Stimulated activated naive CD8-positive, alpha-beta T cell treated with anti-CD3 and anti-CD28 coated beads, Interleukin-15, Interleukin-2, amounts not matched to agents 100 ng/mL and 50 ng/mL, for 24 hours (primary cell): ENCODE measurements around the gene SORCS2.

ENCODE experiments used
- H3K27ac Mint-ChIP-seq: one replicate; pipeline ENCODE4 v1.8.0; 2021; ENCODE audit warnings: mild to moderate bottlenecking, mixed read lengths
- H3K27me3 Mint-ChIP-seq: one replicate; pipeline ENCODE4 v1.8.0; 2021; ENCODE audit warnings: mixed read lengths
- H3K36me3 Mint-ChIP-seq: one replicate; pipeline ENCODE4 v1.8.0; 2021; ENCODE audit warnings: low read depth, mixed read lengths
- H3K4me1 Mint-ChIP-seq: one replicate; pipeline ENCODE4 v1.8.0; 2021; ENCODE audit warnings: low read depth, mixed read lengths
- H3K4me3 Mint-ChIP-seq: one replicate; pipeline ENCODE4 v1.8.0; 2021; ENCODE audit warnings: mild to moderate bottlenecking, mixed read lengths
- H3K9me3 Mint-ChIP-seq: one replicate; pipeline ENCODE4 v1.8.0; 2021; ENCODE audit warnings: mixed read lengths

Gene SORCS2

DNA sequence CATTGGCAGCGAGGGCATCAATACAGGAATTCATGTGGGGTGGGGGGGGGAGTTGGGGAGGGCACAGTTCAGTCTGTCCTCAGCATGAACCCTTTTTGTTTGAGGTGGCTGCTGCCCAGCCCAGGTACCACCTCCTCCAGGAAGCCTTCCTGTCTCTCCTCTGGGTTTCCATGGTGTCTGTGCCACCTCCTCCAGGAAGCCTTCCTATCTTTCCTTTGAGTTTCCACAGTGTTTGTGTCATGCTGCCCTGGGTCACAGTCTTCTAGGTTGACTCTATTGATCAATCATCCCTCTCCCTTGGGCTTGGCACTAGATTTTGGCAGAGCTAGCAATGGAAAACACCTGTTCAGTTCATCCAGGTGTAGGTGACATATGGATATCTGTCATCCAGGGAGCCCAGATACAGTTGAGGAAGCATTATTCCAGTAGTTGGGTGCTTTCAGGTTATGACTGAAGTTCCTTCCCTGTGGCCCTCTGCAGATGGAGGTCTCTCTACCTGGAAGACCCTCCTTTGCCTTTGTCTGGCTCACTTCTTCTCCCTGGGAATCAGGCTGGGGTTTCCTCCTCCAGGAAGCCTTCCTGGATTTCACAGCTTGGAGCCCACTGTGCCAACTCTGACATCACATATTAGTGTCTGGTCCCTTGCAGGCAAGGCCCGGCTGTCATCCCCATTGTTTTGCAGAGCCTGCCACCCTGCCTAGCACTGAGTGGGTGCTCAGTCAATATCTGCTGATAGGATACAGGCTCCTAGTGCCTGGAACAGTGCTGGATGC is 96.6 kb downstream of the SORCS2 start:
- Mint-ChIP-seq H3K27ac (no peak overlapping the region), H3K27me3 (no peaks in the 10 kb centered on the region), H3K4me1 (no peaks in the 10 kb centered on the region), H3K9me3 (no peaks in the 10 kb centered on the region), H3K36me3 (no peaks in the 10 kb centered on the region), H3K4me3 (no peak overlapping the region)

DNA sequence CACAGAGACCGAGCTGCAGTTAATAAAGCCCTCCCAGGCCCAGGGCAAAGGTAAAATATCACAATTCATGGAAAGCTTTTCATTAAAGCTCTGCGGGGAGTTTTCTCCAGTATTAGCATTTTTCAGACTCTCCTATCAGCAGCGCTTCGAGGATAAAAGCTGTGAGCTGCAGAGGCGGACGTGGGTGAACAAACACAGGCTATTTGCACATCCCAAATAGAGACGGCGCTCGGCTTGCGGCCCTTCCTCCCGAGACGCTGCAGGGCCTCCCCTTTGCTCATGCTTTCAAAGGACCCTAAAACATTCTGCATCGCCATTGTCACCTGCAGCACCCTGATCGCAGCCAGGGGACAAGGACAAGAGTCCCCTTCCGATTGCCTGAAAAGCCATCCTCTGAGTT is 97.3 kb downstream of the SORCS2 start:
- Mint-ChIP-seq H3K27me3 (no peaks in the 10 kb centered on the region), H3K9me3 (no peaks in the 10 kb centered on the region), H3K36me3 (no peaks in the 10 kb centered on the region), H3K4me1 (no peaks in the 10 kb centered on the region), H3K27ac (no peak overlapping the region), H3K4me3 (no peak overlapping the region)

DNA sequence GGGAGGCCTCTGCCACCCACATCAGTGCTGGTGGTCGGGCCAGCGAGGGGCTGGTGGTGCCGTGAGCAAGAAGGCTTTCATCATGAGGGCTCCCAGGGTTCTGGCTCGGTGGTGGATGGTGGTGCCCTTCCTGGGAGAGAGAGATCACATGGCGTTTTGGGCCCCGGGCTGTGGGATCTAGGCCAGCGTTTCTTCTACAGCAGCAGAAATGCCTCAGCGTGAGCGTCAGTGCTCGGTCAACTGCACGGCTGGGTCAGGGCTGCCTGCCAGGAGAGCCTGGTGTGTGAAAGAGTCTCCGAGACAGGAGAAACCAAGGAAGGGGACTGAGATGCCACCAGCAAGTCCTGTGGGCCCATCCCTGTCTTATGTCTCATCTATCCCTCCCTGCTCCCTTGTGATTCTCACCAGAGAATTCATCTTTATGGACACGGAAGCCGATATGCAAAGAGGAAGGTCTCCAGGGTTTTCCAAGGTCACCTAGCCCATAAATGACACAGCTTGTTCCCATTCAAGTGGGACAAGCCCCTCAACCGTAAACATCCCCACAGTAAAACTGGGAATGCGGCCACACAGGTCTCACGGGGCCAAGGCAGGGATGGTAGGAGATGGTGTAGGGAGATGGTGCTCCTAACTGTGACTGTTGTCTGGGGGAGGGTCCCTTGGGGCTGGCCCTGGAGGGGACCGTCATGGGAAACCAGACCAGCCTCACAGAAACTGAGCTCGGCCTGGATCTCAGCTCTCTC is 99.2 kb downstream of the SORCS2 start:
- H3K36me3 Mint-ChIP-seq = no peaks in the 10 kb centered on the region
- H3K27me3 Mint-ChIP-seq = no peaks in the 10 kb centered on the region
- H3K27ac Mint-ChIP-seq = no peak overlapping the region
- H3K4me3 Mint-ChIP-seq = no peak overlapping the region
- H3K4me1 Mint-ChIP-seq = no peaks in the 10 kb centered on the region
- H3K9me3 Mint-ChIP-seq = no peaks in the 10 kb centered on the region

DNA sequence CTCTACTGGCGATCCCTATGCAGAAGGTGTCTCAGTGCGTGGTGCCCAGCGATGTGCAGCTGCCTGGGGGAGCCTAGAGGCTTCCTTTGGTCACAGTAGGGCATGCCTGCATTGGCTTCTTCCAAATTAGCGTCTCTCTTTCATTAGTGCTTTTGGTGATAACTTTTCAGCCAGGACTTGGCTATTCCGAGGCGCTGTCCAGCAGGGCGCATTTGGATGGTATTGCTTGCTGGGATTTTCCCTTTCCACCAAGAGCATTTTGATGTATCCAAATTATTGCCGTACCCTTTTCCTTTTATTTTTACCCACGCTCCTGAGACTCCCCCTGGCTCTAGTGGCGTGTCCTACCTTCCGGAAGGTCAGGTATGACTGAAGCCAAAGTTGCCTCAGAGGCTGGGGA is 101.4 kb downstream of the SORCS2 start:
- H3K4me3 Mint-ChIP-seq = no peak overlapping the region
- no peaks in the 10 kb centered on the region for H3K4me1 Mint-ChIP-seq
- H3K27me3 Mint-ChIP-seq = no peaks in the 10 kb centered on the region
- H3K9me3 Mint-ChIP-seq = no peaks in the 10 kb centered on the region
- H3K27ac Mint-ChIP-seq = no peak overlapping the region
- H3K36me3 Mint-ChIP-seq = no peaks in the 10 kb centered on the region

DNA sequence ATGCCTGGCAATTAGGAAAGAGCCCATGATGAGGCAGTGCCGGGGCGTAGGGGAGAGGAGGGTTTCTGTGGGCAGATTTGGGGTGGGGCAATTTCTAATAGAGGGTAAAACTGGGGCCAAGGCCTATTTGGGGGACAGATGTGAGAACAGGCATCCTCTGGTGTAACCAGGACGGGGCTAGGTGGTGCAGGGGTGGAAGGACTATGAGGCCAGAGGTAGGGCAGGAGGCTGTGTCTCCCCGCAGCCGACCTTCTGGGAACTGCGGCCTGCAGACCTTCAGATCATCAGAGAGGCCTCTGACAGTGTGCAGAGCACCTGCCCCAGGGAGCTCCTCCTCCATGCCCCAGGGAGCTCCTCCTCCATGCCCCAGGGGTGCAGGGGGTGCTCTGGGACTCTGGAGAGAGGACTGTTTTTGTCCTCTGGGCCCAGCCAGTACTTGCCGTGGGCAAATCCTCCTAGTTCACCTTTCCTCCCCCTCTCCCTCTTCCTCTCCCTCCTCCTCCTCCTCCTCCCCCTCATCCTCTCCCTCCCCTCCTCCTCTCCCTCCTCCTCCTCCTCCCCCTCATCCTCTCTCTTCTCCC is 101.9 kb downstream of the SORCS2 start:
- Mint-ChIP-seq H3K9me3 (no peaks in the 10 kb centered on the region), H3K27me3 (peaks cover 2% of the 10 kb centered on the region), H3K36me3 (no peaks in the 10 kb centered on the region), H3K27ac (no peak overlapping the region), H3K4me3 (no peak overlapping the region), H3K4me1 (no peaks in the 10 kb centered on the region)

DNA sequence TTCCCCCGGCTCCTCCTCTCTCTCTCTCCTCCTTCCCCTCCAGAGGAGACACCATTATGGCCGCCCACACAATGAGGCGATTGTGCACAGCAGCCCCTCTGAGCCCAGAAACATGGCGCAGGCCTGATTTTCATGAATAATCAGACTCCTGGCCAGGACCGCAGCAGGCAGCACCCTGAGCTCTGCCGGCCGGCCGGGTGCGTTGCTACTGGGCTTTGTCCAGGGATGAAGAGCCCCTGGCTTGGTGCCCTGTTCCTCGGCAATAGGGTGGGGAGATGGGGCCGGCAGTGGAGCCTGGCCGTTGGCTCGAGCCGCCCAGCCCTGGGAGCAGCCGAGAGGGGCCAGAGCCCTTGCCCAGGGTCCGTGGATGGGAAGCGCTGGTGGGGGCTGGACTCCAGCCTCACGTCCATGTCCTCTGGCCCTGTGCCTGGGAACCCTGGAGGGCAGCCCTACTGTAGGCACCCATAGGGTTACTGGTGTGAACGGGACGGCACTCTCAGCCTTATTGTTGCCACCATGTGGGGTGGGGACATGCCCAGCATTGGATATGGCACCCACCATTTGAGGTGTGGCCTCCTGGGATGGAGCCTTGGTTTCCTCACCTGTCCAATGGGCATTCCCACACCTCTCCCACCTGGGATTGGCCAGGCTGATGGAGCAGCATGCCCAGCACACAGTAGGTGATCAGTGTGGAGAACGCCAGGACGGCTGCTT is 103.0 kb downstream of the SORCS2 start:
- Mint-ChIP-seq H3K36me3 (no peaks in the 10 kb centered on the region), H3K27ac (no peak overlapping the region), H3K27me3 (peaks cover 9% of the 10 kb centered on the region), H3K4me3 (no peak overlapping the region), H3K4me1 (no peaks in the 10 kb centered on the region), H3K9me3 (no peaks in the 10 kb centered on the region)

DNA sequence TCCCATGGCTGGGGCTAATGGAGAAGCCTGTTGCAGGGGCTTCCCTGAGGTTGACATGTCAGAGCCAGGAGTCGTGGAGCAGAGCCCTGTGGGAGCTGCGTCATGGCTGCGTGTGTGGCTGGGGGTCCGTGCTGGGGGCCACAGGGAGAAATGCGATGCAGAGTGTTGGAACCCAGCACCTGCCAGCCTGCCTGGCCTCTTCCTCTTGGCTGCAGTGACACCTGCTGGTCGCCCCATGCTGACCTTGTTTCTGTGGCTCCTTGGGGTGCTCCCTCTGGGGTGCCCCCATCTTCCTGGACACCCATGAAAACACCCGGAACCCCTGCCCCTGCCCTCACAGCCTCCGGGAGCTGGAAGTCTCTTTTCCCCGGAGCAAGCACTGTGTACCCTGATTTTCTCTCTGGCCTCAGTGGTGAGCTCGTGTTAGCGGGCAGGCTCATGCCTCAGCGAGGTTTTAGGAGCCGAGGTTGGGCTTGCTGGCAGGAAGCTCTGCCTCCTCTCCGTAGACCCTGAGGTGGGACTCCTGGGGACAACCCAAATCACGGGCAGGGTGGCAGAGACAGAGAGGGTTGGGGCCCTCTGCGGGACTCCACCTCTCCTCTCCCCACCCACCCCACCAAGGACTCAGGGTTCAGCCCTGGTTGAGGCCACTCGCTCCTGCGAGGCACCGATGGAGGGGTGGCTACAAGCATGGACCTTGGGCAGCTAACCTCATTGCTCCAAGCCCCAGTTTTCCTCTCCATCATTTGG is 103.7 kb downstream of the SORCS2 start:
- H3K27me3 Mint-ChIP-seq = peaks cover 13% of the 10 kb centered on the region
- no peaks in the 10 kb centered on the region for H3K4me1 Mint-ChIP-seq
- H3K9me3 Mint-ChIP-seq = no peaks in the 10 kb centered on the region
- H3K4me3 Mint-ChIP-seq = no peak overlapping the region
- H3K27ac Mint-ChIP-seq = no peak overlapping the region
- no peaks in the 10 kb centered on the region for H3K36me3 Mint-ChIP-seq

DNA sequence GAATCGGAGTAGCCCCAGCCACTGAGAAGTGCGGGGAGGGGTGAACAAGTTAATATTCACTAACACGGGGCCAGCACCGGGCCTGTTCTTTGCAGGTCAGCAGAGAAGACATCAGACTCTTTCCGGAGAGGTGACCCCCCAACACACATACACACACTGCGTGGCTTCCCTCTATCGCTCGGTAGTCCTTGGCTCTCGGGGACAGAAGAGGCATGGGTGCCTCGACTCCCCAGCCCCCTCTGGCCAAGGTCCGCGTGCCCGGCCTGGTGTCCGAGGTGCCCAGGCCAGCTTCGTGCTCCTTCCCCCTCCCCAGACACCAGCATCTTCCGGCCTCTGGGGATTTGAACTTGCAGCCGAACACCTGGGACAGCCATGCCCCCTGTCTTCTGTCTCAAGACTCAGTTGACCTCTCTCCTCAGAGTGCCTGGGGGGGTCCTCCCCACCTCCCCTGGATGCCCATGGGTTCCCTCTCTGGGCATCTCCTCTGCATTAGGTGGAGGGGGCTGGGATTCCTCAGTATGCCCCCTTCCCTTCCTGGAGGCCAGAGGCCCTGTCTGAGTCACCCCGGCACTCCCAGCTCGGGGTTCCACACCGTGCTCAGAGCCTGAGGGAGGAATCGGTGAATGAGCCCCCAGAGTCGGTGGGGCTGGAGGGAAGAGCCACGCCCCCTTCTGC is 104.5 kb downstream of the SORCS2 start:
- H3K27ac Mint-ChIP-seq = no peak overlapping the region
- H3K4me3 Mint-ChIP-seq = no peak overlapping the region
- H3K9me3 Mint-ChIP-seq = no peaks in the 10 kb centered on the region
- peaks cover 13% of the 10 kb centered on the region for H3K27me3 Mint-ChIP-seq
- no peaks in the 10 kb centered on the region for H3K4me1 Mint-ChIP-seq
- H3K36me3 Mint-ChIP-seq = no peaks in the 10 kb centered on the region

DNA sequence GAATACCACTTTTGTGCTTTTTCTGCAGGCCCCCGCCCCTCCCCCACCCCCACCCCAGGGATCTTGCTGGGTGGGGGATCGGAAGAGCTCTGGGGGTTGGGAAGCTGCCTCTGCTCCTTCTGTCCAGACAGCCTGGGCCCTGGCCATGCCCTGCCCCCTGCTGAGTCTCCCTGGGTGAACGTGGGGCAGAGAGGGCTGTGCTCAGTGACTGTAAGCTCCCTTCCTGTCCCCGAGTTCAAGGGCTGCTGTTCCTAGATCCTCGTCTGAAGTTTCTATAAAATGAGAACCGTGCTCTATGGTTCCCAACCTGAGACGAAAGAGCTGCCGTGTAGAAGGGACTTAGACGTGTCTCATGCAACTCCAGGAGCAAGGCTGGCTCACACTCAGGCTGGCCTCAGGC is 105.0 kb downstream of the SORCS2 start:
- no peaks in the 10 kb centered on the region for H3K36me3 Mint-ChIP-seq
- no peaks in the 10 kb centered on the region for H3K9me3 Mint-ChIP-seq
- H3K27me3 Mint-ChIP-seq = peaks cover 13% of the 10 kb centered on the region
- H3K4me1 Mint-ChIP-seq = no peaks in the 10 kb centered on the region
- H3K27ac Mint-ChIP-seq = no peak overlapping the region
- H3K4me3 Mint-ChIP-seq = no peak overlapping the region

DNA sequence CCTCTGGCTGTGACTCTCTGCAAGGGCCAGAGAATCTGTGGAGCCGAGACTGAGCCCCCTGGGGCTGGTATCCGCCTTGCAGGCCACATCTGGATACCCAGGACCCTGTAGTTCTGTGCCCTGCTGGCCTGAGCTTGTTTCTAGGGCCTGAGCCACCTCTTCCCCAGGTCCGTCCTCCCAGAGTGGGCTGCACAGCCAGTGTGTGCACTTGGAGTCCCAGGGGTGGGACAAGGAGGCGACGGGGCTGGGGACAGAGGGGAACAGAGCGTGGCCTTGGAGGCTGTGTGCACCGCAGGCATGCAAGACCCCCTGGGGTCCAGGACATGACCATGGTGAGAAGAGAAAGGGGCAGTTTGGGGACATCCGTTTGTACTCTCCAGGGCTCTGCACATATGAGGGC is 105.5 kb downstream of the SORCS2 start:
- Mint-ChIP-seq H3K9me3 (no peaks in the 10 kb centered on the region), H3K4me1 (no peaks in the 10 kb centered on the region), H3K4me3 (no peak overlapping the region)

DNA sequence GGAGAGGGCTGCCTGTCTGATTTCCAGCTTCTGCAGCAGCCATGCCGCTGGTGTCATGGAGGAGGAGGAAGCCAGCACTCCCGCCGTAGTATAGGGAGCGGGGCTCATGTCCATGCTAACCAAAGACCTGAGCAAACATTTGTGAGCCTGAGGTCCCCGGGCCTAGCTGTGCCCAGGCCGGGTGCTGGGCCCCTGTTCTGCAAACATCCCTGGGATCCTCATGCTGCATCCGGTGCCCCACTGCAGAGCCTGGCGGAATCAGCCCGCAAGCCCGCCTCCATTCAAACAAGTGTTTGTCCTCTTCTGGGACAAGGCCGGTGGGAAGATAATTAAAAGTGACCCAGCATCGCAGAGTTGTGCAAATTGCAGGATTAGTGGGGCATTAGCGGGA is 106.3 kb downstream of the SORCS2 start:
- Mint-ChIP-seq H3K4me3 (no peak overlapping the region), H3K36me3 (no peaks in the 10 kb centered on the region), H3K27ac (no peak overlapping the region), H3K27me3 (peaks cover 13% of the 10 kb centered on the region), H3K9me3 (no peaks in the 10 kb centered on the region), H3K4me1 (no peaks in the 10 kb centered on the region)

More for the DNA sequence above, 105.5 kb downstream of the SORCS2 start:
- H3K27ac Mint-ChIP-seq = no peak overlapping the region
- H3K36me3 Mint-ChIP-seq = no peaks in the 10 kb centered on the region
- H3K27me3 Mint-ChIP-seq = peaks cover 13% of the 10 kb centered on the region

DNA sequence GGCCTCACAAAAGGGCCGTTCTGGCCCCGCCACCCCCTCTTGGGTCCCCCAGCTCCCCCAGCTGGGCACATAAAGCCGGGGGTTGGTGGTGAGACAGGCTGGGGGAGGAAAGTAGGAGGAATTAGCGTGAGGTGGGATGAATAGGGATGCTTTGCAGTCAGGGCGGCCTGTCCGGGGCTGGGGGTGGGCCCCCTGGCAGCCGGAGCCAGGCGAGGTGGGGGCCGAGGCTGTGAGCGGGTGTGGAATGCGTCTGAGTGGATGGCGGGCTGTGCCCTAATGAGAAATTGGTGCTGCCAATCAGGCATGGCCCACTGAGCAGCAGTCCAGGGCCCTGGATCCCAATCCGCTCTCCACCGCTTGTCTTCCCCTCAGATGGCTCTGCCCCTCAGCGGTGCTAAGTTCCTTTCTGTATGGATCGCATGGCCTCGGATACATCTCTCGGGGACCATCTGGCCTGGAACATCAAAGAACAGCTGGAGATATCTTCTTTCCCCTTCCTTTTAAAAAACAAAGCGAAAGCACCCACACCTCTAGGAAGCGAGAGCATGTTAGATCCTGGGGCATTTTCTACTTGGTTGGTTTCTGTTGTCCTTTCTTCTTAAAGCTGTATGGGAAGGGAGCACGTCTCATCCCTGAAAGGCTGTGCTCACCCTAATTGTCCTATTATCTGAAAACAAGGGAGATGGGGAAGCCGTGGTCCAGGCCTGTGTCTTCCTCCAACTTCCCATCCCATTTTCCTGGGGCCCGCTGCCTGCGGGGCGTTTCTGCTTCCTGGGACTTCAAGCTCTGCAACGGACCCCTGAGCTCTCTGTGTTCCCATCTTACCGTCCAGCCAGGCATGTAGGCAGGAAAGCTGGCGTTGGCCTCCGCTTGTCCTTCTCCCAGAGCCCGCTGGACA is 106.9 kb downstream of the SORCS2 start:
- no peak overlapping the region for H3K27ac Mint-ChIP-seq
- H3K4me1 Mint-ChIP-seq = no peaks in the 10 kb centered on the region
- H3K4me3 Mint-ChIP-seq = no peak overlapping the region
- no peaks in the 10 kb centered on the region for H3K36me3 Mint-ChIP-seq
- H3K27me3 Mint-ChIP-seq = peaks cover 13% of the 10 kb centered on the region
- no peaks in the 10 kb centered on the region for H3K9me3 Mint-ChIP-seq

DNA sequence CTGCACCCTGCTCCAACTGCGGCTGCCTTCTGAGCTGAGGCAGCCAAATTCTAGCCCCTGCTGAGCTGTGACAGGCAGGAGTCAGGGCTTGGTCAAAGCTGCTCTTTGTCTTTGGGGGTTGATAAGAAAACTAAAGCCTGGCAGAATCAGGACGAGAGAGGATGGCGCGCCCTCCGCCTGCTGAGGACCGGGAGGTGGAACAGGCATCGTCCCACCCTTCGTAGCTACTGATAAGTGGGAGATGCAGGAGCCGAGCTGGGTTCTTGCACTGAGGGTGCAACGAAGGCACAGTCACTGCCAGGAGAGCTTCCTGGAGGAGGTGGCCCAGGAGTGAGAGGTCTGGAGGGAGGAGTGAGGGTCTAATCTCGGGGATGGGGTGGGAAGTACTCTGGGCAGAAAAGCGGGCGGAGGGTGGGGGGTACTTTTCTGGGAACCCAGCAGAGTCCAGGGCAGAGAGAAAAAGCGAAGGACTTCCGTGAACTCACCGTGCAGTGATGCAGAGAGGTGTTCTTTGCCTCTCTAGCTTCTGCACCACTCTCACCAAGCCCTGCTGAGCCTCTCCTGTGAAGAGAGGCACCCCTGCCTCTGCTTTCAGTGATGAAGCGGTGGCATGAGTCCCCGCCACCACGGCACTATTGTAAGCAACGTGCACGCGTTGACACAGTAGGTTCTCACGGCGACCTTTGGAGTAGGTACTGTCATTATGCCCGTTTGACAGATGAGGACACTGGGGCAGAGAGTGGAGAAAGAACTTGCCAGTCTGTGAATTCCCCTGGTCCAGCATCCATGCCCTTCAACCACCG is 107.8 kb downstream of the SORCS2 start:
- Mint-ChIP-seq H3K27me3 (peaks cover 13% of the 10 kb centered on the region), H3K27ac (no peak overlapping the region)

More for the DNA sequence above, 107.8 kb downstream of the SORCS2 start:
- no peaks in the 10 kb centered on the region for H3K36me3 Mint-ChIP-seq
- H3K4me3 Mint-ChIP-seq = no peak overlapping the region
- no peaks in the 10 kb centered on the region for H3K9me3 Mint-ChIP-seq
- no peaks in the 10 kb centered on the region for H3K4me1 Mint-ChIP-seq
